GM19240 (cell line): ENCODE results near the gene NHEJ1.
"Not testable (repeated sequence)": the region's sequence is repeated elsewhere in the genome, so short reads cannot be mapped to it uniquely, and the experiment has no call there.

Experiments used
- DNase-seq: peaks from one replicate; pipeline ENCODE4 v3.0.0; 2011; ENCODE audit warnings: low spot score; ENCODE audit not compliant: insufficient read length

The NHEJ1 gene

GRCh38 chr2:219160186-219161017 lies at the start of gene NHEJ1:
TSS of gene NHEJ1 (minus strand) at chr2:219160815. CDS start at chr2:219158362, 2,453 bp downstream.
- DNase-seq: peak; percentile 98

GRCh38 chr2:219209236-219210195 lies 48.9 kb upstream of the NHEJ1 start:
- no peak for DNase-seq

GRCh38 chr2:219207884-219208740 lies 47.5 kb upstream of the NHEJ1 start:
- DNase-seq: no peak

- no peak for DNase-seq
Measured at GRCh38 chr2:219207134-219207883, 46.7 kb upstream of the NHEJ1 start.

- DNase-seq: peak; percentile 97
Measured at GRCh38 chr2:219206328-219207133, 45.9 kb upstream of the NHEJ1 start, which contains the start of gene ZFAND2B. TSS of gene ZFAND2B (plus strand) at chr2:219206782. CDS start at chr2:219206988, 206 bp downstream.

- no peak for DNase-seq
Measured at GRCh38 chr2:219205981-219206327, 45.3 kb upstream of the NHEJ1 start.

- DNase-seq: no peak
Measured at GRCh38 chr2:219205165-219205538, 44.5 kb upstream of the NHEJ1 start.

- DNase-seq: no peak
Measured at GRCh38 chr2:219204425-219205164, 44.0 kb upstream of the NHEJ1 start.

- DNase-seq: not testable (repeated sequence)
Measured at GRCh38 chr2:219201331-219201730, 40.7 kb upstream of the NHEJ1 start.

GRCh38 chr2:219200502-219201326 lies 40.1 kb upstream of the NHEJ1 start:
- DNase-seq: not testable (repeated sequence)

GRCh38 chr2:219199470-219200211 lies 39.0 kb upstream of the NHEJ1 start:
- no peak for DNase-seq

GRCh38 chr2:219198974-219199373 lies 38.4 kb upstream of the NHEJ1 start:
- no peak for DNase-seq

- DNase-seq: no peak
Measured at GRCh38 chr2:219197388-219197787, 36.8 kb upstream of the NHEJ1 start.

- no peak for DNase-seq
Measured at GRCh38 chr2:219186754-219187456, 26.3 kb upstream of the NHEJ1 start.

GRCh38 chr2:219184121-219184520 lies 23.5 kb upstream of the NHEJ1 start:
- no peak for DNase-seq

GRCh38 chr2:219183151-219183772 lies 22.6 kb upstream of the NHEJ1 start:
- DNase-seq: no peak
